Measurements from ENCODE around the gene ACAP3.

ACAP3 gene

GRCh38 chr1:1304331-1305299 is 3.1 kb downstream of the ACAP3 start:
- peak overlapping the region; percentile 85 for H3K4me3 ChIP-seq
- no peaks in the 10 kb centered on the region for H3K36me3 ChIP-seq (ENCODE audit: insufficient read depth, low read length)
- DNase-seq (ENCODE audit: low read depth, low spot score) = peak; percentile 61
- peak overlapping the region; percentile 66 for H3K9ac ChIP-seq (ENCODE audit: insufficient read length)
- H3K27ac ChIP-seq = peak overlapping the region; percentile 80
- TF ChIP-seq EZH2 (IDR thresholded peaks at IDR 0.05) (no peak), FOXP2 (optimal IDR thresholded peaks at IDR 0.05; ENCODE audit: control extremely low read depth, extremely low read length, insufficient read depth) (no peak), POLR2AphosphoS5 (IDR thresholded peaks at IDR 0.05; ENCODE audit: borderline replicate concordance, low read depth, low read length) (peak; percentile 62; the same call in 1 of the 2 replicates)
- H3K9me3 ChIP-seq (ENCODE audit: low read depth, low read length) = no peaks in the 10 kb centered on the region

GRCh38 chr1:1303736-1304135 is 4.0 kb downstream of the ACAP3 start:
- no peaks in the 10 kb centered on the region for H3K36me3 ChIP-seq (ENCODE audit: insufficient read depth, low read length)
- TF ChIP-seq POLR2AphosphoS5 (IDR thresholded peaks at IDR 0.05; ENCODE audit: borderline replicate concordance, low read depth, low read length) (0 out of 2 replicates have a peak, but pooled peaks have one; percentile 8), EZH2 (IDR thresholded peaks at IDR 0.05) (no peak)
- H3K9me3 ChIP-seq (ENCODE audit: low read depth, low read length) = no peaks in the 10 kb centered on the region
- H3K4me3 ChIP-seq = no peak overlapping the region
- no peak for DNase-seq (ENCODE audit: low read depth, low spot score)
- H3K9ac ChIP-seq (ENCODE audit: insufficient read length) = peak overlapping the region; percentile 66
- H3K27ac ChIP-seq = no peak overlapping the region

GRCh38 chr1:1302951-1303509 is 4.7 kb downstream of the ACAP3 start:
- no peak for TF ChIP-seq FOXP2 (optimal IDR thresholded peaks at IDR 0.05; ENCODE audit: control extremely low read depth, extremely low read length, insufficient read depth)
- TF ChIP-seq EZH2 (IDR thresholded peaks at IDR 0.05) = no peak
- no peak for TF ChIP-seq POLR2AphosphoS5 (IDR thresholded peaks at IDR 0.05; ENCODE audit: borderline replicate concordance, low read depth, low read length)
- H3K9me3 ChIP-seq (ENCODE audit: low read depth, low read length) = no peaks in the 10 kb centered on the region
- H3K27ac ChIP-seq = no peak overlapping the region
- no peak overlapping the region for H3K4me3 ChIP-seq
- no peak for DNase-seq (ENCODE audit: low read depth, low spot score)
- no peaks in the 10 kb centered on the region for H3K36me3 ChIP-seq (ENCODE audit: insufficient read depth, low read length)
- H3K9ac ChIP-seq (ENCODE audit: insufficient read length) = no peak overlapping the region

- TF ChIP-seq EZH2 (IDR thresholded peaks at IDR 0.05) (no peak), POLR2AphosphoS5 (IDR thresholded peaks at IDR 0.05; ENCODE audit: borderline replicate concordance, low read depth, low read length) (no peak), FOXP2 (optimal IDR thresholded peaks at IDR 0.05; ENCODE audit: control extremely low read depth, extremely low read length, insufficient read depth) (no peak)
- H3K36me3 ChIP-seq (ENCODE audit: insufficient read depth, low read length) = no peaks in the 10 kb centered on the region
- no peaks in the 10 kb centered on the region for H3K9me3 ChIP-seq (ENCODE audit: low read depth, low read length)
- no peak overlapping the region for H3K4me3 ChIP-seq
- DNase-seq (ENCODE audit: low read depth, low spot score) = no peak
- H3K9ac ChIP-seq (ENCODE audit: insufficient read length) = no peak overlapping the region
- no peak overlapping the region for H3K27ac ChIP-seq
These were observed 5.7 kb downstream of the ACAP3 start for GRCh38 chr1:1302006-1302430.

- H3K27ac ChIP-seq = no peak overlapping the region
- DNase-seq (ENCODE audit: low read depth, low spot score) = no peak
- no peak overlapping the region for H3K9ac ChIP-seq (ENCODE audit: insufficient read length)
- no peaks in the 10 kb centered on the region for H3K9me3 ChIP-seq (ENCODE audit: low read depth, low read length)
- no peak overlapping the region for H3K4me3 ChIP-seq
- H3K36me3 ChIP-seq (ENCODE audit: insufficient read depth, low read length) = no peaks in the 10 kb centered on the region
- TF ChIP-seq FOXP2 (optimal IDR thresholded peaks at IDR 0.05; ENCODE audit: control extremely low read depth, extremely low read length, insufficient read depth) = no peak
- no peak for TF ChIP-seq EZH2 (IDR thresholded peaks at IDR 0.05)
These were observed 7.4 kb downstream of the ACAP3 start for GRCh38 chr1:1300352-1300739.

GRCh38 chr1:1299686-1300351 is 7.9 kb downstream of the ACAP3 start:
- H3K27ac ChIP-seq = no peak overlapping the region
- no peak for TF ChIP-seq POLR2AphosphoS5 (IDR thresholded peaks at IDR 0.05; ENCODE audit: borderline replicate concordance, low read depth, low read length)
- no peak for TF ChIP-seq EZH2 (IDR thresholded peaks at IDR 0.05)
- TF ChIP-seq FOXP2 (optimal IDR thresholded peaks at IDR 0.05; ENCODE audit: control extremely low read depth, extremely low read length, insufficient read depth) = no peak
- no peak overlapping the region for H3K9ac ChIP-seq (ENCODE audit: insufficient read length)
- no peaks in the 10 kb centered on the region for H3K9me3 ChIP-seq (ENCODE audit: low read depth, low read length)
- no peak for DNase-seq (ENCODE audit: low read depth, low spot score)
- no peaks in the 10 kb centered on the region for H3K36me3 ChIP-seq (ENCODE audit: insufficient read depth, low read length)
- no peak overlapping the region for H3K4me3 ChIP-seq

- H3K9me3 ChIP-seq (ENCODE audit: low read depth, low read length) = no peaks in the 10 kb centered on the region
- no peak overlapping the region for H3K9ac ChIP-seq (ENCODE audit: insufficient read length)
- no peak overlapping the region for H3K27ac ChIP-seq
- no peak for DNase-seq (ENCODE audit: low read depth, low spot score)
- no peaks in the 10 kb centered on the region for H3K36me3 ChIP-seq (ENCODE audit: insufficient read depth, low read length)
- H3K4me3 ChIP-seq = no peak overlapping the region
- TF ChIP-seq POLR2AphosphoS5 (IDR thresholded peaks at IDR 0.05; ENCODE audit: borderline replicate concordance, low read depth, low read length) (peak; percentile 10; the same call in 1 of the 2 replicates), FOXP2 (optimal IDR thresholded peaks at IDR 0.05; ENCODE audit: control extremely low read depth, extremely low read length, insufficient read depth) (no peak), EZH2 (IDR thresholded peaks at IDR 0.05) (no peak)
These were observed 8.7 kb downstream of the ACAP3 start for GRCh38 chr1:1298861-1299685.
